Endodermal cell (in vitro differentiated cells): ENCODE measurements around the gene TXNL4B. TPM values are rescaled to one million over a fixed set of nuclear protein-coding genes. Genes with fewer than 3 reads are reported as not detected.

Experiments
- DNase-seq: peaks from one replicate; pipeline ENCODE4 v3.0.0-alpha.2; 2017
- H3K27ac ChIP-seq: 2 replicates; pipeline ENCODE4 v1.5.1; 2013; ENCODE audit warnings: mild to moderate bottlenecking, low read depth, low read length, moderate library complexity
- H3K27me3 ChIP-seq: 2 replicates; pipeline ENCODE4 v1.6.1; 2013; ENCODE audit warnings: mild to moderate bottlenecking, low read length, moderate library complexity; ENCODE audit not compliant: insufficient read depth, control insufficient read depth, poor library complexity, severe bottlenecking
- H3K36me3 ChIP-seq: 2 replicates; pipeline ENCODE4 v1.7.0; 2013; ENCODE audit warnings: mild to moderate bottlenecking, low read length, moderate library complexity; ENCODE audit not compliant: control insufficient read depth, insufficient read depth
- H3K4me1 ChIP-seq: one replicate; pipeline ENCODE4 v1.7.0; 2013; ENCODE audit warnings: low read length; ENCODE audit not compliant: control insufficient read depth, insufficient read depth
- H3K4me3 ChIP-seq: 2 replicates; pipeline ENCODE4 v1.5.1; 2013; ENCODE audit warnings: mild to moderate bottlenecking, low read length, moderate library complexity
- H3K9ac ChIP-seq: 2 replicates; pipeline ENCODE4 v1.6.1; 2013; ENCODE audit warnings: mild to moderate bottlenecking, low read length, moderate library complexity; ENCODE audit not compliant: poor library complexity, severe bottlenecking; ENCODE audit errors: extremely low read depth
- H3K9me3 ChIP-seq: 2 replicates; pipeline ENCODE4 v1.6.1; 2013; ENCODE audit warnings: mild to moderate bottlenecking, low read length, moderate library complexity; ENCODE audit not compliant: control insufficient read depth
- H3K27ac Mint-ChIP-seq: 2 replicates; pipeline ENCODE4 v1.8.0; 2020; ENCODE audit warnings: mixed read lengths
- H3K27me3 Mint-ChIP-seq: 2 replicates; pipeline ENCODE4 v1.8.0; 2021; ENCODE audit warnings: mild to moderate bottlenecking, mixed read lengths; ENCODE audit not compliant: insufficient read depth
- H3K36me3 Mint-ChIP-seq: 2 replicates; pipeline ENCODE4 v1.8.0; 2020; ENCODE audit warnings: low read depth, mixed read lengths
- H3K4me1 Mint-ChIP-seq: 2 replicates; pipeline ENCODE4 v1.8.0; 2020; ENCODE audit warnings: mixed read lengths
- H3K4me3 Mint-ChIP-seq: 2 replicates; pipeline ENCODE4 v1.8.0; 2020; ENCODE audit warnings: mild to moderate bottlenecking, moderate library complexity, mixed read lengths
- H3K9me3 Mint-ChIP-seq: 2 replicates; pipeline ENCODE4 v1.8.0; 2020; ENCODE audit warnings: mild to moderate bottlenecking, mixed read lengths
- WGBS, 2 experiments: methylation state at CpG; one replicate each; pipeline versions ENCODE4 v1.1.5 to v1.1.7; 2013; ENCODE audit warnings: missing lambda C conversion rate in 2 of 2, mixed read lengths in 1 of 2; ENCODE audit not compliant: insufficient coverage in 1 of 2, insufficient read length in 1 of 2; 5-methylcytosine and 5-hydroxymethylcytosine counted together
- total RNA-seq, 2 donors: library from RNA; stranded (reverse); fragmentation: NEBNext Ultra II Directional in 1 of 2; extraction: Animal tissue kit (Norgen Biotek cat#: 25700) in 1 of 2; gene quantifications; 2 replicates in 1 of 2; 3 replicates in 1 of 2; pipeline ENCODE4 v1.2.1, GENCODE V29; 2021
- TF ChIP-seq, protein P1 (sequence below): fragments of 200-600 bp; sonication (generic); conservative IDR thresholded peaks from 2 replicates; pipeline ENCODE4 v1.5.0; 2021; ENCODE audit warnings: antibody characterized with exemption, mild to moderate bottlenecking

Gene TXNL4B
- total RNA-seq, 2 donors from 2014 or later: 10.6 to 13.1 TPM

- H3K27me3 ChIP-seq: no peaks in the 10 kb centered on the region
- H3K36me3 Mint-ChIP-seq: peaks cover 77% of the 10 kb centered on the region
- peaks cover 2% of the 10 kb centered on the region for H3K4me1 Mint-ChIP-seq
- H3K27me3 Mint-ChIP-seq: no peaks in the 10 kb centered on the region
- H3K4me1 ChIP-seq: no peaks in the 10 kb centered on the region
- no peaks in the 10 kb centered on the region for H3K9me3 ChIP-seq
- 83 to 90% methylated on average over 13 to 19 of the region's 19 CpGs for WGBS, 2 experiments
- no peak overlapping the region for H3K4me3 ChIP-seq
- H3K9ac ChIP-seq: no peak overlapping the region
- H3K27ac ChIP-seq: peak overlapping the region; percentile 17
- no peak overlapping the region for H3K4me3 Mint-ChIP-seq
- peaks cover 52% of the 10 kb centered on the region for H3K36me3 ChIP-seq
- peaks cover 3% of the 10 kb centered on the region for H3K9me3 Mint-ChIP-seq
- no peak for DNase-seq
- TF ChIP-seq, protein P1, sequence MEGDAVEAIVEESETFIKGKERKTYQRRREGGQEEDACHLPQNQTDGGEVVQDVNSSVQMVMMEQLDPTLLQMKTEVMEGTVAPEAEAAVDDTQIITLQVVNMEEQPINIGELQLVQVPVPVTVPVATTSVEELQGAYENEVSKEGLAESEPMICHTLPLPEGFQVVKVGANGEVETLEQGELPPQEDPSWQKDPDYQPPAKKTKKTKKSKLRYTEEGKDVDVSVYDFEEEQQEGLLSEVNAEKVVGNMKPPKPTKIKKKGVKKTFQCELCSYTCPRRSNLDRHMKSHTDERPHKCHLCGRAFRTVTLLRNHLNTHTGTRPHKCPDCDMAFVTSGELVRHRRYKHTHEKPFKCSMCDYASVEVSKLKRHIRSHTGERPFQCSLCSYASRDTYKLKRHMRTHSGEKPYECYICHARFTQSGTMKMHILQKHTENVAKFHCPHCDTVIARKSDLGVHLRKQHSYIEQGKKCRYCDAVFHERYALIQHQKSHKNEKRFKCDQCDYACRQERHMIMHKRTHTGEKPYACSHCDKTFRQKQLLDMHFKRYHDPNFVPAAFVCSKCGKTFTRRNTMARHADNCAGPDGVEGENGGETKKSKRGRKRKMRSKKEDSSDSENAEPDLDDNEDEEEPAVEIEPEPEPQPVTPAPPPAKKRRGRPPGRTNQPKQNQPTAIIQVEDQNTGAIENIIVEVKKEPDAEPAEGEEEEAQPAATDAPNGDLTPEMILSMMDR: no peak
- H3K27ac Mint-ChIP-seq: no peak overlapping the region
These were observed 18.4 kb upstream of the TXNL4B start for GRCh38 chr16:72111657-72112451.

DNA sequence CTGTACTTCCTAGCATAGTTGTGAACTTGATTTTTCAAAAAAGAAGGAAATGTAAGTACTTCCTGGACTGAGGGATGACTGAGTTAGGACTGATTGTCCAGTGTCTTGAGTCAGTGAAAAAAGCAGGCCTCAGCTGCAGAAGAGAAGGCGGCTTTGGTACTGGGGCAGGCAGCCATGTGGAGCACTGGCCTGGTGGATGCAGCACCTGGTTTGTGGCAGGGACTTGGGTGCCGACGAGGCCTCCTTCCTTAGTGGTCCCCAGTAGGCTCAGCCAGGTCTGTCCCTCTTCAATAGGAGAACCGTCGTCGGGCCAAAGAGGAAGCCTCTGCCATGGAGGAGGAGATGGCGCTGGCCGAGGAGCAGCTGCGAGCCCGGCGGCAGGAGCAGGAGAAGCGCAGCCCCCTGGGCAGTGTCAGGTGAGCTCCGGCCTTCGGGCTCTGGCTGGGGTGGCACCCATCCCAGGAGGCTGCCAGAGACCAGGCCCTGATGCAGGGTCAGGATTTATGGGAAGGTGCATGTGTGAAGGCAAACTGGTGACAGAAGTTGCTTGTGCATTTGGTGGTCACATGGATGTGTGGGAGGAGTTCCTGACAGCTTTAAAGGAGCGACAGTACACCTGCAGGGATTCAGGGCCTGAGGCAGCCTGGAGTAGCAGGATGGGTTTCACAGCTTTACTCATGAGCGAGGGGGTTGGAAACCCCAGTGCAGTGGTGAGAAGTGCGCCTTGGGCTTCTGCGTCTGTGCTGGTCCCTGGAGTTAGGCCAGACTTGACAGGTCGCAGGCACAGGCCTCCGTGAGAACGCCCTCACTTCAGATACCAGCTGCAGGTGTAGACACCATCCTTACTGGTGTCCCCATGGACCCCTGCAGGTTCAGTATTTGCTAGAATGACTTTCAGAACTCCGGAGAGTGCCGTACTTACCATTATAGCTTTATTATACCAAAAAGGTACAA is 17.5 kb upstream of the TXNL4B start:
- H3K4me3 Mint-ChIP-seq: no peak overlapping the region
- Histone ChIP-seq H3K36me3 (peaks cover 61% of the 10 kb centered on the region), H3K27me3 (no peaks in the 10 kb centered on the region), H3K4me1 (no peaks in the 10 kb centered on the region), H3K27ac (no peak overlapping the region), H3K9me3 (no peaks in the 10 kb centered on the region), H3K9ac (no peak overlapping the region), H3K4me3 (no peak overlapping the region)
- peaks cover 2% of the 10 kb centered on the region for H3K4me1 Mint-ChIP-seq
- no peak overlapping the region for H3K27ac Mint-ChIP-seq
- peaks cover 82% of the 10 kb centered on the region for H3K36me3 Mint-ChIP-seq
- 93 to 94% methylated on average over 13 to 23 of the region's 23 CpGs for WGBS, 2 experiments
- H3K27me3 Mint-ChIP-seq: no peaks in the 10 kb centered on the region
- DNase-seq: no peak
- TF ChIP-seq, protein P1: no peak
- peaks cover 3% of the 10 kb centered on the region for H3K9me3 Mint-ChIP-seq

DNA sequence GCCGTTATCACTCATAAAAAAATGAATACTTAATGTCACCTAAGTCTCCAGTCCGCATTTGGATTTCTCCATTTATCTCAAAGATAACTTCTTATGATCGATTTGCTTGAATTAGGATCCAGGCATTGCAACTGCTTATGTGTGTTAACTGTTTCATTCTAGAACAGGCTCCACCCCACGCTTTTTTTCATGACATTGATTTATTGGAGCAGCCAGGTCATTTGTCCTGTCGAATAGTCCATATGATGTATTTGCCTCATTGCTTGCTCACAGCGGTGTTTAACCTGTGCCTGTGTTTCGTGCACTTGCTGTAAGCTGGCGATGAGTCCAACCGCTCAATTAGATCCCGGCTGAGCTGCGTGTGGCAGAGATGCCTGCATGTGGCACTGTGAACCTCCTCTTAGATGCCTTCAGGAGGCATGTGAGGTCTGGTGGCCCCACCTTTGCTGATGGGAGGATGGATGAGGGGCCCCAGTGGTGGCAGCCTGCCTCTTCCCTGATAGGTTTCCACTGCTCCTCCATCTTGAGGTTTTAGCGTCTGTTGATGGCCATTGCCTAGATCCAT is 16.6 kb upstream of the TXNL4B start:
- no peak overlapping the region for H3K4me3 Mint-ChIP-seq
- DNase-seq: no peak
- Histone ChIP-seq H3K9me3 (no peaks in the 10 kb centered on the region), H3K4me3 (no peak overlapping the region), H3K4me1 (no peaks in the 10 kb centered on the region), H3K36me3 (peaks cover 70% of the 10 kb centered on the region), H3K27ac (no peak overlapping the region), H3K9ac (no peak overlapping the region), H3K27me3 (no peaks in the 10 kb centered on the region)
- peaks cover under 1% of the 10 kb centered on the region for H3K9me3 Mint-ChIP-seq
- WGBS, 2 experiments: 96 to 98% methylated on average over 11 to 12 of the region's 12 CpGs
- H3K27ac Mint-ChIP-seq: no peak overlapping the region
- H3K4me1 Mint-ChIP-seq: peaks cover 2% of the 10 kb centered on the region
- TF ChIP-seq, protein P1: no peak
- H3K27me3 Mint-ChIP-seq: no peaks in the 10 kb centered on the region
- peaks cover 87% of the 10 kb centered on the region for H3K36me3 Mint-ChIP-seq
